Mesendoderm (in vitro differentiated cells): Measurements from ENCODE around the gene RAB39B.

Experiments used
- DNase-seq: peaks from one replicate; pipeline ENCODE4 v3.0.0; 2013
- H2AK5ac ChIP-seq: 2 replicates; pipeline ENCODE4 v1.6.1; 2013; ENCODE audit warnings: low read length, inconsistent platforms
- H2BK120ac ChIP-seq: 2 replicates; pipeline ENCODE4 v1.6.1; 2013; ENCODE audit warnings: low read depth, mild to moderate bottlenecking, low read length, moderate library complexity, mixed read lengths
- H2BK15ac ChIP-seq: replicated peaks from 2 replicates; pipeline ENCODE4 v1.6.1; 2013; ENCODE audit warnings: low read depth, mild to moderate bottlenecking, moderate library complexity
- H2BK5ac ChIP-seq: 2 replicates; pipeline ENCODE4 v1.6.1; 2013; ENCODE audit warnings: low read length, inconsistent platforms
- H3K18ac ChIP-seq: 2 replicates; pipeline ENCODE4 v1.6.1; 2013; ENCODE audit warnings: mild to moderate bottlenecking, low read length, mixed read lengths
- H3K23ac ChIP-seq: one replicate; pipeline ENCODE4 v1.6.1; 2013; ENCODE audit warnings: low read length
- H3K27ac ChIP-seq: 2 replicates; pipeline ENCODE4 v1.5.1; 2013; ENCODE audit warnings: low read depth, mild to moderate bottlenecking, inconsistent platforms, low read length, moderate library complexity
- H3K27me3 ChIP-seq: 2 replicates; pipeline ENCODE4 v1.6.1; 2013; ENCODE audit warnings: low read length, control low read depth, mild to moderate bottlenecking, inconsistent platforms; ENCODE audit not compliant: insufficient read depth, poor library complexity
- H3K36me3 ChIP-seq: 2 replicates; pipeline ENCODE4 v1.6.1; 2013; ENCODE audit warnings: low read length, inconsistent platforms; ENCODE audit not compliant: control insufficient read depth, insufficient read depth
- H3K4ac ChIP-seq: one replicate; pipeline ENCODE4 v1.6.1; 2013; ENCODE audit warnings: low read depth, mild to moderate bottlenecking, low read length, moderate library complexity
- H3K4me1 ChIP-seq: 2 replicates; pipeline ENCODE4 v1.6.1; 2013; ENCODE audit warnings: low read depth, low read length, inconsistent platforms; ENCODE audit not compliant: control insufficient read depth
- H3K4me2 ChIP-seq: 2 replicates; pipeline ENCODE4 v1.6.1; 2013; ENCODE audit warnings: low read length
- H3K4me3 ChIP-seq: 2 replicates; pipeline ENCODE4 v1.5.1; 2013; ENCODE audit warnings: mild to moderate bottlenecking, low read length
- H3K56ac ChIP-seq: one replicate; pipeline ENCODE4 v1.6.1; 2013; ENCODE audit warnings: low read length
- H3K79me1 ChIP-seq: 2 replicates; pipeline ENCODE4 v1.6.1; 2013; ENCODE audit warnings: low read length, inconsistent platforms
- H3K79me2 ChIP-seq: 2 replicates; pipeline ENCODE4 v1.6.1; 2013; ENCODE audit warnings: mild to moderate bottlenecking, low read length; ENCODE audit not compliant: control insufficient read depth, insufficient read depth
- H3K9ac ChIP-seq: 2 replicates; pipeline ENCODE4 v1.6.1; 2013; ENCODE audit warnings: low read length, inconsistent platforms
- H4K5ac ChIP-seq: one replicate; pipeline ENCODE4 v1.6.1; 2013; ENCODE audit warnings: low read length
- H4K8ac ChIP-seq: one replicate; pipeline ENCODE4 v1.6.1; 2013; ENCODE audit warnings: low read depth, mild to moderate bottlenecking, control low read depth, low read length, moderate library complexity
- WGBS: extraction: QIAGEN DNeasy Blood & Tissue Kit; methylation state at CpG from one replicate; pipeline ENCODE4 v1.1.7; 2013; ENCODE audit warnings: low lambda C conversion rate, missing lambda C conversion rate; ENCODE audit not compliant: insufficient coverage; ENCODE audit errors: extremely low coverage; 5-methylcytosine and 5-hydroxymethylcytosine counted together

The RAB39B gene

GRCh38 chrX:155246748-155247147 is 17.5 kb downstream of the RAB39B start:
- H3K36me3 ChIP-seq, result no peaks in the 10 kb centered on the region
- H3K18ac ChIP-seq, result no peak overlapping the region
- H3K4me2 ChIP-seq, result no peak overlapping the region
- no peak overlapping the region for H4K8ac ChIP-seq
- H3K4me1 ChIP-seq, result no peaks in the 10 kb centered on the region
- H3K4ac ChIP-seq, result no peak overlapping the region
- H3K23ac ChIP-seq, result no peak overlapping the region
- H3K56ac ChIP-seq, result no peak overlapping the region
- WGBS, result no CpG with 5 or more reads among the region's 1 CpG
- no peak overlapping the region for H2AK5ac ChIP-seq
- H3K79me1 ChIP-seq, result no peaks in the 10 kb centered on the region
- no peak overlapping the region for H4K5ac ChIP-seq
- H3K4me3 ChIP-seq, result no peak overlapping the region
- DNase-seq, result peak; percentile 0
- H3K27ac ChIP-seq, result no peak overlapping the region
- no peak overlapping the region for H2BK120ac ChIP-seq
- no peak overlapping the region for H2BK5ac ChIP-seq
- no peak overlapping the region for H3K9ac ChIP-seq
- no peaks in the 10 kb centered on the region for H3K27me3 ChIP-seq
- no peak overlapping the region for H2BK15ac ChIP-seq
- no peaks in the 10 kb centered on the region for H3K79me2 ChIP-seq

GRCh38 chrX:155242300-155242699 is 22.0 kb downstream of the RAB39B start:
- no peak for DNase-seq
- Histone ChIP-seq H2BK5ac (no peak overlapping the region), H2BK15ac (no peak overlapping the region), H3K79me1 (no peaks in the 10 kb centered on the region), H3K4me2 (no peak overlapping the region), H3K9ac (no peak overlapping the region), H2BK120ac (no peak overlapping the region), H4K8ac (no peak overlapping the region), H3K4me3 (no peak overlapping the region), H3K4me1 (no peaks in the 10 kb centered on the region), H3K56ac (no peak overlapping the region), H4K5ac (no peak overlapping the region), H3K23ac (no peak overlapping the region), H3K79me2 (no peaks in the 10 kb centered on the region), H3K36me3 (peaks cover 1% of the 10 kb centered on the region), H3K27ac (no peak overlapping the region), H3K27me3 (no peaks in the 10 kb centered on the region), H3K4ac (no peak overlapping the region), H3K18ac (no peak overlapping the region), H2AK5ac (no peak overlapping the region)
- no CpG with 5 or more reads among the region's 5 CpGs for WGBS

GRCh38 chrX:155237719-155238118 is 26.6 kb downstream of the RAB39B start:
- H3K56ac ChIP-seq, result no peak overlapping the region
- H3K27ac ChIP-seq, result no peak overlapping the region
- no peak for DNase-seq
- no peak overlapping the region for H3K18ac ChIP-seq
- H4K8ac ChIP-seq, result no peak overlapping the region
- no peaks in the 10 kb centered on the region for H3K27me3 ChIP-seq
- no peak overlapping the region for H3K4me3 ChIP-seq
- H3K4me2 ChIP-seq, result no peak overlapping the region
- H3K23ac ChIP-seq, result no peak overlapping the region
- no peaks in the 10 kb centered on the region for H3K4me1 ChIP-seq
- no peaks in the 10 kb centered on the region for H3K79me1 ChIP-seq
- no peaks in the 10 kb centered on the region for H3K79me2 ChIP-seq
- no peak overlapping the region for H3K9ac ChIP-seq
- no peak overlapping the region for H4K5ac ChIP-seq
- no peak overlapping the region for H2BK120ac ChIP-seq
- no peak overlapping the region for H2BK5ac ChIP-seq
- H3K4ac ChIP-seq, result no peak overlapping the region
- no CpG with 5 or more reads among the region's 5 CpGs for WGBS
- peaks cover 1% of the 10 kb centered on the region for H3K36me3 ChIP-seq
- no peak overlapping the region for H2BK15ac ChIP-seq
- H2AK5ac ChIP-seq, result no peak overlapping the region

GRCh38 chrX:155235891-155236290 is 28.4 kb downstream of the RAB39B start:
- Histone ChIP-seq H3K36me3 (peaks cover 1% of the 10 kb centered on the region), H3K23ac (no peak overlapping the region), H3K9ac (no peak overlapping the region), H3K27ac (no peak overlapping the region), H2BK5ac (no peak overlapping the region), H4K5ac (no peak overlapping the region), H3K18ac (no peak overlapping the region), H3K56ac (no peak overlapping the region), H3K4ac (no peak overlapping the region), H2BK120ac (no peak overlapping the region), H2AK5ac (no peak overlapping the region), H3K27me3 (no peaks in the 10 kb centered on the region), H3K79me2 (no peaks in the 10 kb centered on the region), H2BK15ac (no peak overlapping the region), H3K4me1 (no peaks in the 10 kb centered on the region), H3K4me2 (no peak overlapping the region), H4K8ac (no peak overlapping the region), H3K79me1 (no peaks in the 10 kb centered on the region), H3K4me3 (no peak overlapping the region)
- no peak for DNase-seq

- Histone ChIP-seq H3K36me3 (no peaks in the 10 kb centered on the region), H3K4me2 (no peak overlapping the region), H2BK5ac (no peak overlapping the region), H3K23ac (no peak overlapping the region), H3K4me3 (no peak overlapping the region), H2AK5ac (no peak overlapping the region), H3K4ac (no peak overlapping the region), H2BK15ac (no peak overlapping the region), H3K56ac (no peak overlapping the region), H2BK120ac (no peak overlapping the region), H4K5ac (no peak overlapping the region), H3K27me3 (no peaks in the 10 kb centered on the region), H3K79me2 (no peaks in the 10 kb centered on the region), H3K4me1 (no peaks in the 10 kb centered on the region), H3K9ac (no peak overlapping the region), H3K79me1 (no peaks in the 10 kb centered on the region), H3K18ac (no peak overlapping the region), H4K8ac (no peak overlapping the region), H3K27ac (no peak overlapping the region)
- DNase-seq, result no peak
Observed at GRCh38 chrX:155231163-155231562, 33.1 kb downstream of the RAB39B start.

- H3K27me3 ChIP-seq, result no peaks in the 10 kb centered on the region
- no peaks in the 10 kb centered on the region for H3K36me3 ChIP-seq
- no peak overlapping the region for H3K4me3 ChIP-seq
- no peak overlapping the region for H2AK5ac ChIP-seq
- H3K27ac ChIP-seq, result no peak overlapping the region
- H4K8ac ChIP-seq, result no peak overlapping the region
- no peak overlapping the region for H3K18ac ChIP-seq
- H3K4me2 ChIP-seq, result no peak overlapping the region
- H2BK120ac ChIP-seq, result no peak overlapping the region
- H2BK5ac ChIP-seq, result no peak overlapping the region
- no peaks in the 10 kb centered on the region for H3K4me1 ChIP-seq
- no peak overlapping the region for H2BK15ac ChIP-seq
- H4K5ac ChIP-seq, result no peak overlapping the region
- H3K79me2 ChIP-seq, result no peaks in the 10 kb centered on the region
- H3K79me1 ChIP-seq, result no peaks in the 10 kb centered on the region
- no peak overlapping the region for H3K4ac ChIP-seq
- no peak overlapping the region for H3K23ac ChIP-seq
- H3K56ac ChIP-seq, result no peak overlapping the region
- no peak for DNase-seq
- no peak overlapping the region for H3K9ac ChIP-seq
- no CpG with 5 or more reads among the region's 3 CpGs for WGBS
Observed at GRCh38 chrX:155225774-155226173, 38.5 kb downstream of the RAB39B start.
